GM10248 (cell line): ENCODE results near the gene ACTRT2.

Source experiments
- CTCF ChIA-PET: fragments of 300-600 bp; sonication (Branson Sonifier 250); formaldehyde crosslinking; extraction: SDS; loops from one replicate; lab custom pipeline; 2021; ENCODE audit warnings: antibody characterized with exemption; lab: Yijun Ruan, JAX
- POLR2A ChIA-PET: fragments of 350-650 bp; sonication (Branson Sonifier 250); formaldehyde crosslinking; extraction: SDS; loops from one replicate; lab custom pipeline; 2020; ENCODE audit warnings: antibody characterized with exemption; lab: Yijun Ruan, JAX
- DNase-seq: peaks from one replicate; pipeline ENCODE4 v3.0.0; 2012; ENCODE audit errors: extremely low spot score
- TF ChIP-seq, protein P1 (sequence below): IDR thresholded peaks from 2 replicates; pipeline ENCODE4 v1.5.1; 2012; ENCODE audit warnings: mild to moderate bottlenecking, low read depth; ENCODE audit errors: extremely low read depth, missing control alignments, control extremely low read depth

The ACTRT2 gene

DNA sequence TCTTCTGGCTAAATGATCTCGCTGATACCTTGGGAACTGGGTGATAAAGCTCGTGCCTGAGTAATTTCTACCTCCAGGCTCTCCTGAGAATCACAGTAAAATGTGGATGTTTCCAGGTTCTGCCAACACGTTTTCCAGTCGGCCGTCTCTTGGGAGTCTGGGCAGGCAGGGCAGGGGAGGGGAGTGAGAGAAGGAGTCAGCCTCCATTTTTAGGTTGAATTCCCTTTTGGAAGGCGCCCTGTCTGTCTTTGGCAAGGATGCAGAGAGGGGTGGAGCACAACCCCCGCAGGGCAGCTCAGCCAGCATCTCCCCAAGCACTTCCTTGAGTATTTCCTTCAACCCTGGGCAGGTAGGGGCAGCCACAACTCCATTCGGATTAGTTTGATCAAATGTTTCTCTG is 15.5 kb upstream of the ACTRT2 start:
- POLR2A ChIA-PET, result no interaction called here
- CTCF ChIA-PET, result no interaction called here
- no peak for DNase-seq
- TF ChIP-seq, protein P1, sequence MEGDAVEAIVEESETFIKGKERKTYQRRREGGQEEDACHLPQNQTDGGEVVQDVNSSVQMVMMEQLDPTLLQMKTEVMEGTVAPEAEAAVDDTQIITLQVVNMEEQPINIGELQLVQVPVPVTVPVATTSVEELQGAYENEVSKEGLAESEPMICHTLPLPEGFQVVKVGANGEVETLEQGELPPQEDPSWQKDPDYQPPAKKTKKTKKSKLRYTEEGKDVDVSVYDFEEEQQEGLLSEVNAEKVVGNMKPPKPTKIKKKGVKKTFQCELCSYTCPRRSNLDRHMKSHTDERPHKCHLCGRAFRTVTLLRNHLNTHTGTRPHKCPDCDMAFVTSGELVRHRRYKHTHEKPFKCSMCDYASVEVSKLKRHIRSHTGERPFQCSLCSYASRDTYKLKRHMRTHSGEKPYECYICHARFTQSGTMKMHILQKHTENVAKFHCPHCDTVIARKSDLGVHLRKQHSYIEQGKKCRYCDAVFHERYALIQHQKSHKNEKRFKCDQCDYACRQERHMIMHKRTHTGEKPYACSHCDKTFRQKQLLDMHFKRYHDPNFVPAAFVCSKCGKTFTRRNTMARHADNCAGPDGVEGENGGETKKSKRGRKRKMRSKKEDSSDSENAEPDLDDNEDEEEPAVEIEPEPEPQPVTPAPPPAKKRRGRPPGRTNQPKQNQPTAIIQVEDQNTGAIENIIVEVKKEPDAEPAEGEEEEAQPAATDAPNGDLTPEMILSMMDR, result no peak

DNA sequence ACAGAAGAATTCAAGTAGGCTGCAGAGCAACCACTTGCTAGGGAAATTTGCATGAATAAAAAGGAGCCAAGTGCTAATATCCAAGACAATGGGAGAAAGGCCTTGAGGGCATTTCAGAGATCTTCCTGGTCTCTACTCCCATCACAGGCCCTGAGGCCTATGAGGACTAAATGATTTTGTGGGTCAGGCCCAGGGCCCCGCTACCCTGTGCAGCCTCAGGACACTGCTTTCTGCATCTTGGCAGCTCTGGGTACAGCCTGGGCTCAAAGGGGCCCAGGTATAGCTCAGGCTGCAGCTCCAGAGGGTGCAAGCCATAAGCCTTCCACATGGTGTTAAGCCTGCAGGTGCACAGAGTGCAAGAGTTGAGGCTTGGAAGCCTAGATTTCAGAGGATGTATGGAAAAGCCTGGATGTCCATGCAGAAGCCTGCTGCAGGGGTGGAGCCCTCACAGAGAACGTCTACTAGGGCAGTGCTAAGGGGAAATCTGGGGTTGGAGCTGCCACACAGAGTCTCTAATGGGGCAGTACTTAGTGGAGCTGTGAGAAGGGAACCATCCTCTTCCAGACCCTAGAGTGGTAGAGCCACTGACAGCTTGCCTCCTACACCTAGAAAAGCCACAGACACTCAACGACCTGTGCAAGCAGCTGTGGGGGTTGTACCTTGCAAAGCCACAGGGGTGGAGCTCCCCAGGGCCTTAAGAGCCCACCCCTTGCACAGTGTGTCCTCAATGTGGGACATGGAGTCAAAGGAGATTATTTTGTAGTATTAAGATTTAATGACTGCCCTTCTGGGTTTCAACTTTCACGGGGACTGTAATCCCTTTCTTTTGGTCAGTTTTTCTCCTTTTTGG is 13.7 kb upstream of the ACTRT2 start:
- CTCF ChIA-PET, result interaction anchor here (1.9 kb wide), 1 partner anchor 10 kb away, joined by 6 read pairs; no protein-coding TSS in a partner anchor

DNA sequence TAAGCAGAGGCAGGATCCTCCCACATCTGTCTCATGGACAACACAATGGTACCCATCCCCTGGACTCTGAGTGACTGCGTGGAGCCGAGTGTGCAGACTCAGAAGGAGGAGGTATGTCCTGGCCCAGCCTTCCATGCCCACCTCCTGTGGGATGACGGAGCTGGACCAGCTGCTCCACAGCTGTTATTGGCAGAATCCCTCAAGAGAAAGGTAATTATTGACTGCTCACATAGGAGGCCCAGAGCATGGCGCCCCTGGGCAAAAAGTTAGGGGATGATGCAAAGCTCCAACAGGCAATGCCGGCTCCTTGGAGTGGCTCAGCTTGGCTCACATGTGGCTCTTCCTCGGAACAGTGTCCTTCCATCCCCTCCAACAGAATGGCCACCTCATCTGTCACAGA is 12.2 kb upstream of the ACTRT2 start:
- CTCF ChIA-PET, result interaction anchor here (1.9 kb wide), 1 partner anchor 12 kb away, joined by 6 read pairs; no protein-coding TSS in a partner anchor
- POLR2A ChIA-PET, result no interaction called here
- DNase-seq, result no peak
- TF ChIP-seq, protein P1, result no peak

More for the DNA sequence above, 13.7 kb upstream of the ACTRT2 start:
- DNase-seq, result no peak
- POLR2A ChIA-PET, result no interaction called here
- TF ChIP-seq, protein P1, result no peak

DNA sequence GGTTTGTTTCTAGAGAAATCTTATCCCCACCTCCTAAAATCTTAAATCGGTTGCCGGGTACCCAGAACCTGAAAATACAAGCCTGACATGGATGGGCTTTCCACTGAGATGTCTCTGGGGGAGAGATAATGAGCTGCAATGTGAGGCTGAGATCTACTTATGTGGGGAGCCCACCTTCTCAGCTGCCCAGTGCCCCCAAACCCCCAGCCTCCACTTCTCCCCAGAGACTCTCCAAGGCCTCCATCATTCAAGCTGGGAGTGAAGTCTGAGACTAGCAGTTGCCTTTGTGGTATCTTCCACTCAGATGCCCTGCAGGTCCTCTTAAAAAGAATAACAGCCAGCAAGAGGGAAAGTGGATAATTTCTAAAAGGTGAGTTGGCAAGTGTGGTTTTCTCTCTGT is 11.7 kb upstream of the ACTRT2 start:
- TF ChIP-seq, protein P1, result no peak
- DNase-seq, result no peak
- POLR2A ChIA-PET, result no interaction called here
- CTCF ChIA-PET, result interaction anchor here (1.9 kb wide), 1 partner anchor 12 kb away, joined by 6 read pairs; no protein-coding TSS in a partner anchor

DNA sequence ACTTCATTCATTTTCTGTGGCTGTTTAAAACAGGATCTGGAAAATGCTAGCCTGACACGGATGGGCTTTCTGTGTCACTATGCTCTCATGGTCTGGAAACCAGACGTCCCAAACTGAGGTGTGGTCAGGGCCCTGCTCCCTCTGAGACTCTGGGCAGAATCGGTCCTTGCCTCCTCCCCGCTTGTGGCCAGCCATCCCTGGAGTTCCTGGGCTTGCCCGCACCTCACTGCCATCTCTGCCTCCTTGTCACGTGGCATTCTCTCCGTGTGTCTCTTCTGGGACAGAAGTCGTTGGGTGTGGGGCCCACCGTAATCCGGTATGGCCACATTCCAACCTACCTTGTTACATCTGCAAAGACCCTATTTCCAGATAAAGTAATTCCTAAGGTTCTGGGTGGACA is 10.1 kb upstream of the ACTRT2 start:
- POLR2A ChIA-PET, result no interaction called here
- DNase-seq, result no peak
- CTCF ChIA-PET, result no interaction called here
- TF ChIP-seq, protein P1, result no peak

DNA sequence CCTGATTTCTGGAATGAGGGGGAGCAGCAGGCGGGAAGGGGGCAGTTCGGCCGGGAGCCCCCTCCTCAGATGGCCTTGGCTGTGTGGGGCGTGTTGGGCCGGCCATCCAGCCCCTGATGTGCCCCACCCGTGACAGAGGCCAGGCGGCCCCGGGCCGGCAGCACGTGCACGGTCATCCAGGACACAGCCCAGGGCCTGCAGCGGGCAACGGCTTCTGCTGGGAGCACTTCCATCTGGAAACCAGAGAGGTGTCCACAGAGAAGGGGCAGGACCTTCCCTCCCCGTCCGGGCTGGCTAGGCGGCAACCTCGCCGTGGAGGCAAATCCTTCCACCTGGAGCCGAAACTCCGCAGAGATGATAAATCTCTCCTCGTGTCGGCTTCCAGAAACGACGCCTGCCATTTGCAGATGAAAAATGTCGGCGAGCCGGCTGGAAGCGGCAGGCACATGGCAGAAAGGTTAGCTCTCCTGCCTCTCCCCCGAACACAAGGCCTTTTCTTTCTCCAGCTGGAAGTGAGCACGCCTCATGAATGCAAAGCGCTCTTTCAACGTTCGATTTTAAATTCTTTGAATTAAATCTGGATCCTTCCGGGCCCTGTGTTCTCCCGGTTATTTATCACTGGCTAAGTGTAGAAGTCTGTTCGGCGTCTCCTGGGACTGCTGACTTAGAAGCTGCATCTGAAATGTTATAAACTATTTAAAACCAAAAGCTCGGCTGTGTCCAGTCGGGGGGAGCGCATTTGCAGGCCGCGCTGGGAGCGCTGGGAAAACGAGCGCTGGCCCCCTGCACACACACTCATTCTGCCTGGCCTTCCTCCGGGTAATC is 9.4 kb upstream of the ACTRT2 start:
- CTCF ChIA-PET, result no interaction called here
- POLR2A ChIA-PET, result no interaction called here
- TF ChIP-seq, protein P1, result no peak
- DNase-seq, result no peak
